Endothelial cell of umbilical vein (primary cell): Measurements from ENCODE around the gene MLIP. TPM values are rescaled to one million over a fixed set of nuclear protein-coding genes. Genes with fewer than 3 reads are reported as not detected.

ENCODE experiments used
- BruUV-seq: library from RNA; stranded (reverse); fragments of 400-500 nt; replicated peaks from 2 replicates; lab custom pipeline; 2021; lab: Mats Ljungman, UMichigan
- CTCF ChIA-PET: fragments of 300-600, 350-600 bp; sonication (Branson Sonifier 250); formaldehyde crosslinking; loops from one replicate; lab custom pipeline; 2021; ENCODE audit warnings: antibody characterized with exemption, inconsistent platforms; lab: Charles Lee
- POLR2A ChIA-PET: fragments of 300-600, 350-600 bp; sonication (Branson Sonifier 250); formaldehyde crosslinking; loops from one replicate; lab custom pipeline; 2021; ENCODE audit warnings: antibody characterized with exemption, inconsistent platforms; lab: Charles Lee
- DNase-seq: peaks from one replicate; pipeline ENCODE4 v3.0.0-alpha.2; 2011; ENCODE audit warnings: low read depth, low spot score
- FAIRE-seq: peaks from 2 replicates; lab custom pipeline; 2011; peaks lifted over from hg19 to GRCh38; lab: Jason Lieb, UNC
- H2AFZ ChIP-seq: 2 replicates; pipeline ENCODE4 v1.6.0; 2012; ENCODE audit warnings: low read depth, low read length, control low read depth, inconsistent platforms
- H3K27ac ChIP-seq: 2 replicates; pipeline ENCODE4 v1.5.1; 2011; ENCODE audit warnings: low read depth, mild to moderate bottlenecking, control low read depth, low read length, moderate library complexity; ENCODE audit not compliant: insufficient read depth
- H3K27me3 ChIP-seq, 2 experiments: 2 replicates each; pipeline versions ENCODE4 v1.6.0 to v1.6.1; 2011; ENCODE audit warnings: low read length in 2 of 2, mixed read lengths in 1 of 2; ENCODE audit not compliant: control insufficient read depth in 2 of 2, insufficient read depth in 2 of 2
- H3K36me3 ChIP-seq, 2 experiments: 2 replicates in 1 of 2; 3 replicates in 1 of 2; pipeline ENCODE4 v1.5.1; 2011; ENCODE audit warnings: low read length in 2 of 2, mild to moderate bottlenecking in 1 of 2, moderate library complexity in 1 of 2; ENCODE audit not compliant: control insufficient read depth in 2 of 2, insufficient read depth in 2 of 2; ENCODE audit errors: extremely low read depth in 1 of 2
- H3K4me1 ChIP-seq: 3 replicates; pipeline ENCODE4 v1.5.1; 2011; ENCODE audit warnings: mild to moderate bottlenecking, low read length; ENCODE audit not compliant: control insufficient read depth, insufficient read depth; ENCODE audit errors: extremely low read depth
- H3K4me2 ChIP-seq: 2 replicates; pipeline ENCODE4 v1.6.1; 2011; ENCODE audit warnings: low read length, control low read depth, mixed read lengths; ENCODE audit not compliant: insufficient read depth
- H3K4me3 ChIP-seq, 3 experiments: fragments of 200-600 bp in 1 of 3; sonication (generic), shearing (Covaris generic) in 1 of 3; replicated peaks in 1 of 3; 2 replicates each; pipeline ENCODE4 v1.5.1; 2011 to 2016; ENCODE audit warnings: control low read depth in 3 of 3, low read length in 3 of 3, mild to moderate bottlenecking in 2 of 3, inconsistent platforms in 1 of 3, low read depth in 1 of 3, moderate library complexity in 1 of 3; ENCODE audit not compliant: insufficient read depth in 1 of 3
- H3K79me2 ChIP-seq: 2 replicates; pipeline ENCODE4 v1.6.0; 2012; ENCODE audit warnings: low read length, inconsistent platforms; ENCODE audit not compliant: control insufficient read depth, insufficient read depth
- H3K9ac ChIP-seq: replicated peaks from 2 replicates; pipeline ENCODE3; 2011; ENCODE audit warnings: low read length, control low read depth; ENCODE audit not compliant: insufficient read depth; ENCODE audit errors: extremely low read depth
- H3K9me1 ChIP-seq: replicated peaks from 3 replicates; pipeline ENCODE4 v1.6.0; 2011; ENCODE audit warnings: mild to moderate bottlenecking, low read length; ENCODE audit not compliant: control insufficient read depth, insufficient read depth; ENCODE audit errors: extremely low read depth
- H3K9me3 ChIP-seq: replicated peaks from 2 replicates; pipeline ENCODE4 v1.5.1; 2012; ENCODE audit warnings: low read length, inconsistent platforms; ENCODE audit not compliant: control insufficient read depth, insufficient read depth
- H4K20me1 ChIP-seq: replicated peaks from 2 replicates; pipeline ENCODE3; 2011; ENCODE audit warnings: mild to moderate bottlenecking, low read length; ENCODE audit not compliant: control insufficient read depth, insufficient read depth; ENCODE audit errors: extremely low read depth
- EZH2 ChIP-seq: IDR thresholded peaks from 2 replicates; pipeline ENCODE4 v1.6.1; 2012; ENCODE audit warnings: borderline replicate concordance, low read depth, mild to moderate bottlenecking, moderate library complexity, low read length, inconsistent platforms; ENCODE audit not compliant: severe bottlenecking
- FOS ChIP-seq: IDR thresholded peaks from 2 replicates; pipeline ENCODE4 v1.6.1; 2011; ENCODE audit warnings: mild to moderate bottlenecking, low read length, moderate library complexity, borderline replicate concordance; ENCODE audit not compliant: insufficient read depth
- GATA2 ChIP-seq: IDR thresholded peaks from 2 replicates; pipeline ENCODE4 v1.7.0; 2011; ENCODE audit warnings: low read depth, mild to moderate bottlenecking, moderate library complexity, mixed read lengths, low read length; ENCODE audit not compliant: insufficient read length, insufficient read depth
- JUN ChIP-seq: IDR thresholded peaks from 2 replicates; pipeline ENCODE4 v1.6.1; 2011; ENCODE audit warnings: borderline replicate concordance, low read depth; ENCODE audit not compliant: insufficient read length, insufficient read depth
- MYC ChIP-seq: IDR thresholded peaks from one replicate; pipeline ENCODE4 v1.6.1; 2011; ENCODE audit warnings: mild to moderate bottlenecking, low read depth, low read length
- POLR2A ChIP-seq: IDR thresholded peaks from 2 replicates; pipeline ENCODE4 v1.6.1; 2012; ENCODE audit warnings: low read depth, mild to moderate bottlenecking, control low read depth, low read length
- POLR2AphosphoS5 ChIP-seq: IDR thresholded peaks from 2 replicates; pipeline ENCODE4 v1.6.1; 2012; ENCODE audit warnings: low read depth, mild to moderate bottlenecking, control low read depth, low read length, moderate library complexity; ENCODE audit not compliant: insufficient read depth
- dilution Hi-C: fragments of 300-500 bp; cut with MboI; formaldehyde crosslinking; loops from one replicate; pipeline ENCODE4 v1.15.0; 2019; ENCODE audit warnings: low sequenced_read_pairs; ENCODE audit not compliant: extremely low pct_ligation_motif_present
- intact Hi-C: fragments of 100-400 bp; cut with micrococcal nuclease; formaldehyde crosslinking; loops from one replicate; pipeline ENCODE4 v1.10.0; 2022
- polyA plus RNA-seq, 4 experiments: library from polyadenylated mRNA; depleted of rRNA in 3 of 4; stranded (reverse) in 3 of 4; unstranded in 1 of 4; fragments of >200 nt; gene quantifications; 2 replicates each; pipeline versions ENCODE4 v1.2.1 to v1.2.3, GENCODE V29; 2011 to 2012; ENCODE audit warnings: missing spikeins in 1 of 4
- total RNA-seq: library from RNA; stranded (reverse); gene quantifications from 2 replicates; pipeline ENCODE4 v1.2.3, GENCODE V29; 2021
- TF ChIP-seq, protein P1 (sequence below): IDR thresholded peaks from 2 replicates; pipeline ENCODE4 v1.6.1; 2011; ENCODE audit not compliant: insufficient read depth, insufficient read length
- TF ChIP-seq, protein P2 (sequence below), 2 donors: IDR thresholded peaks; 1 replicate in 1 of 2; 2 replicates in 1 of 2; pipeline ENCODE4 v1.5.1; 2011; ENCODE audit warnings: low read length in 2 of 2, mild to moderate bottlenecking in 2 of 2, moderate library complexity in 2 of 2, control low read depth in 1 of 2, inconsistent platforms in 1 of 2, low read depth in 1 of 2; ENCODE audit not compliant: insufficient read depth in 1 of 2; ENCODE audit errors: extremely low read depth in 1 of 2

The MLIP gene
- total and polyA plus RNA-seq, 2 donors (not counting 3 experiments of a cell fraction or from before 2014, with no cell fraction given) = 4.1 to 11.6 TPM

DNA sequence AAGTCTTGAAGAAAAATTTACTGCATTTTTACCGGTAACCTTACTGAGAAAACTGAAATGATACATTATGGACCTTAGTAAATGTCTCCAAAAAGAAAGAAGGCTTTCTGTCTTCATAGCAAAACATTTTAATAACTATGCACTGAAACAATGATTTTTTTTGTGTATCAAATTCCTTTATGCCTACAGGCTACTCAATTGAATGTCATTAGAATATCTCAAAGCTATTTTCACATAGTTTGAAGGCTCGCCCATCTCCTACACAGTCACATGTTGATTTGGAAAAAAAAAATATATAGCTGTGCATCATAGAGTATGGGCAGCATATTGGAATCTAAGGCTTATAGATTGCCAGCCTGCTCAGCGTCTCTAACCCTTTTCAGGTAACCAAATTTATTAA lies 12.0 kb upstream of the MLIP start:
- no peak overlapping the region for H3K4me2 ChIP-seq
- intact Hi-C loops = no loop called here
- H3K9me3 ChIP-seq = no peaks in the 10 kb centered on the region
- H3K4me3 ChIP-seq = no peak overlapping the region
- H2AFZ ChIP-seq = no peak overlapping the region
- no peaks in the 10 kb centered on the region for H3K79me2 ChIP-seq
- FAIRE-seq (no peak), DNase-seq (no peak)
- no peak overlapping the region for H3K9ac ChIP-seq
- CTCF ChIA-PET = interaction anchor here (1.2 to 1.9 kb wide), 3 partner anchors 10 to 145 kb away, joined by 3 to 6 read pairs (median 4); no protein-coding TSS in a partner anchor
- H3K27me3 ChIP-seq = no peaks in the 10 kb centered on the region
- no peak overlapping the region for H3K27ac ChIP-seq
- POLR2A ChIA-PET = no interaction called here
- H3K9me1 ChIP-seq = no peaks in the 10 kb centered on the region
- H3K4me1 ChIP-seq = no peaks in the 10 kb centered on the region
- dilution Hi-C loops = no loop called here
- no TSS peak for BruUV-seq
- H3K36me3 ChIP-seq = no peaks in the 10 kb centered on the region
- H4K20me1 ChIP-seq = no peaks in the 10 kb centered on the region
- TF ChIP-seq, protein P1, sequence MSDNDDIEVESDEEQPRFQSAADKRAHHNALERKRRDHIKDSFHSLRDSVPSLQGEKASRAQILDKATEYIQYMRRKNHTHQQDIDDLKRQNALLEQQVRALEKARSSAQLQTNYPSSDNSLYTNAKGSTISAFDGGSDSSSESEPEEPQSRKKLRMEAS = no peak
- TF ChIP-seq MYC (no peak), POLR2A (no peak), GATA2 (no peak), EZH2 (no peak), FOS (no peak), JUN (no peak), POLR2AphosphoS5 (no peak)
- TF ChIP-seq, protein P2, sequence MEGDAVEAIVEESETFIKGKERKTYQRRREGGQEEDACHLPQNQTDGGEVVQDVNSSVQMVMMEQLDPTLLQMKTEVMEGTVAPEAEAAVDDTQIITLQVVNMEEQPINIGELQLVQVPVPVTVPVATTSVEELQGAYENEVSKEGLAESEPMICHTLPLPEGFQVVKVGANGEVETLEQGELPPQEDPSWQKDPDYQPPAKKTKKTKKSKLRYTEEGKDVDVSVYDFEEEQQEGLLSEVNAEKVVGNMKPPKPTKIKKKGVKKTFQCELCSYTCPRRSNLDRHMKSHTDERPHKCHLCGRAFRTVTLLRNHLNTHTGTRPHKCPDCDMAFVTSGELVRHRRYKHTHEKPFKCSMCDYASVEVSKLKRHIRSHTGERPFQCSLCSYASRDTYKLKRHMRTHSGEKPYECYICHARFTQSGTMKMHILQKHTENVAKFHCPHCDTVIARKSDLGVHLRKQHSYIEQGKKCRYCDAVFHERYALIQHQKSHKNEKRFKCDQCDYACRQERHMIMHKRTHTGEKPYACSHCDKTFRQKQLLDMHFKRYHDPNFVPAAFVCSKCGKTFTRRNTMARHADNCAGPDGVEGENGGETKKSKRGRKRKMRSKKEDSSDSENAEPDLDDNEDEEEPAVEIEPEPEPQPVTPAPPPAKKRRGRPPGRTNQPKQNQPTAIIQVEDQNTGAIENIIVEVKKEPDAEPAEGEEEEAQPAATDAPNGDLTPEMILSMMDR (IDR thresholded peaks at IDR 0.05; ENCODE audit: extremely low read depth in 1 of 2, insufficient read depth in 1 of 2, low read depth in 1 of 2, low read length in 2 of 2) = no peak
